HFF-Myc (cell line): Measurements from ENCODE around the gene IL34.

ENCODE experiments used
- DNase-seq: peaks from one replicate; pipeline ENCODE4 v3.0.0-alpha.2; 2011; ENCODE audit warnings: low read depth; ENCODE audit errors: extremely low read depth
- H3K4me3 ChIP-seq: replicated peaks from 2 replicates; pipeline ENCODE4 v1.5.1; 2011; ENCODE audit warnings: low read depth, mild to moderate bottlenecking, control low read depth, low read length
- CTCF ChIP-seq: IDR thresholded peaks from 2 replicates; pipeline ENCODE4 v1.5.1; 2012; ENCODE audit warnings: mild to moderate bottlenecking, low read depth, low read length, control low read depth; ENCODE audit errors: missing control alignments

Gene IL34

GRCh38 chr16:70653809-70654771 lies 7.7 kb downstream of the IL34 start:
- peak; percentile 85 for DNase-seq

GRCh38 chr16:70656065-70656711 lies 9.8 kb downstream of the IL34 start:
- H3K4me3 ChIP-seq, result no peak overlapping the region
- no peak for TF ChIP-seq CTCF
- no peak for DNase-seq

More at GRCh38 chr16:70653809-70654771, 7.7 kb downstream of the IL34 start:
- peak overlapping the region; percentile 30 for H3K4me3 ChIP-seq
- TF ChIP-seq CTCF, result peak; percentile 84

GRCh38 chr16:70656712-70657263 lies 10.4 kb downstream of the IL34 start:
- no peak overlapping the region for H3K4me3 ChIP-seq
- no peak for TF ChIP-seq CTCF
- DNase-seq, result no peak

- TF ChIP-seq CTCF, result no peak
- H3K4me3 ChIP-seq, result no peak overlapping the region
- DNase-seq, result no peak
Observed at GRCh38 chr16:70657956-70658355, 11.6 kb downstream of the IL34 start.

GRCh38 chr16:70658921-70659320 lies 12.6 kb downstream of the IL34 start:
- DNase-seq, result no peak
- H3K4me3 ChIP-seq, result no peak overlapping the region
- no peak for TF ChIP-seq CTCF

GRCh38 chr16:70659546-70659945 lies 13.2 kb downstream of the IL34 start:
- no peak for DNase-seq
- H3K4me3 ChIP-seq, result no peak overlapping the region
- no peak for TF ChIP-seq CTCF
